Measurements from ENCODE around the gene SYT9.

The SYT9 gene

DNA sequence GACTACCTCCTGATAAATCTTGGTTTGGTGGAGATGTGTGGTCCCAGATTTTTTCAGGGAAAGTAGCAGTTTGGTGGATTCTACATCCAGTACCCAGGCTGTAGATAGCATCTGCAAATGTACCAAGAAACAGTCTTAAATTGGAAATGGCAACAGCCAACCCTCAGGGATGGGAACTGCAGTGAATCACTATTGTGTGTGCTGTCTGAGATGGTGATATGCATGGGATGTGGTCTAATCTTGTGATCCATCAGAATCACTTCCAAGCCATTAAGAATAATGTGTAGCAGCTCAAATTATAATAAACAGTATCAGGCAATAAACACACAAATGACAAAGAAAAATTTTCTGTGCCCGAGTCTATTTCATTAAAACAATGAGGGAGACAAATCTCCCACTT lies 237.0 kb downstream of the SYT9 start:
- no peak for DNase-seq (ENCODE audit: low read depth)
- no peak overlapping the region for H3K4me3 ChIP-seq (ENCODE audit: control insufficient read depth, low read depth, low read length)
- TF ChIP-seq, protein P1, sequence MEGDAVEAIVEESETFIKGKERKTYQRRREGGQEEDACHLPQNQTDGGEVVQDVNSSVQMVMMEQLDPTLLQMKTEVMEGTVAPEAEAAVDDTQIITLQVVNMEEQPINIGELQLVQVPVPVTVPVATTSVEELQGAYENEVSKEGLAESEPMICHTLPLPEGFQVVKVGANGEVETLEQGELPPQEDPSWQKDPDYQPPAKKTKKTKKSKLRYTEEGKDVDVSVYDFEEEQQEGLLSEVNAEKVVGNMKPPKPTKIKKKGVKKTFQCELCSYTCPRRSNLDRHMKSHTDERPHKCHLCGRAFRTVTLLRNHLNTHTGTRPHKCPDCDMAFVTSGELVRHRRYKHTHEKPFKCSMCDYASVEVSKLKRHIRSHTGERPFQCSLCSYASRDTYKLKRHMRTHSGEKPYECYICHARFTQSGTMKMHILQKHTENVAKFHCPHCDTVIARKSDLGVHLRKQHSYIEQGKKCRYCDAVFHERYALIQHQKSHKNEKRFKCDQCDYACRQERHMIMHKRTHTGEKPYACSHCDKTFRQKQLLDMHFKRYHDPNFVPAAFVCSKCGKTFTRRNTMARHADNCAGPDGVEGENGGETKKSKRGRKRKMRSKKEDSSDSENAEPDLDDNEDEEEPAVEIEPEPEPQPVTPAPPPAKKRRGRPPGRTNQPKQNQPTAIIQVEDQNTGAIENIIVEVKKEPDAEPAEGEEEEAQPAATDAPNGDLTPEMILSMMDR (conservative IDR thresholded peaks at IDR 0.05; ENCODE audit: control insufficient read depth, insufficient read depth, low read depth, low read length) = no peak

DNA sequence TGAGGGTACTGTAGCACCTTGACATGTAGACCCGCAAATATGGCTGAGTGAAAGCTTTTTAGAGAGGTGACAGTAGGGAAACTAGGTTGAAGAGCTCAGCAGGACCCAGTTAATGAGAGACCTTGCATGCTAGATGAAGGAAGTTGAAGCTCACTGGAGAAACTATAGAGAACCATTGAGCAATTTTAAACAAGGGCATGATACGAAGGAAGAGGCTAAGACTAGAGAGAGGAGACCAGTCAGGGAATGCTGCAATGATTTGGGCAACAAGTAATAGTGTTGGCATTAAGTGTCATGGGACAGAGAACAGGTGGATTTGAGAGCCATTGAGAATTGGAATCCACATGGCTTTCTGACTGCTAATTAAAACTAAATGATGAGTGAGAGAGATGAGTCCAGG lies 237.7 kb downstream of the SYT9 start:
- TF ChIP-seq, protein P1 (conservative IDR thresholded peaks at IDR 0.05; ENCODE audit: control insufficient read depth, insufficient read depth, low read depth, low read length) = no peak
- DNase-seq (ENCODE audit: low read depth) = no peak
- H3K4me3 ChIP-seq (ENCODE audit: control insufficient read depth, low read depth, low read length) = no peak overlapping the region

DNA sequence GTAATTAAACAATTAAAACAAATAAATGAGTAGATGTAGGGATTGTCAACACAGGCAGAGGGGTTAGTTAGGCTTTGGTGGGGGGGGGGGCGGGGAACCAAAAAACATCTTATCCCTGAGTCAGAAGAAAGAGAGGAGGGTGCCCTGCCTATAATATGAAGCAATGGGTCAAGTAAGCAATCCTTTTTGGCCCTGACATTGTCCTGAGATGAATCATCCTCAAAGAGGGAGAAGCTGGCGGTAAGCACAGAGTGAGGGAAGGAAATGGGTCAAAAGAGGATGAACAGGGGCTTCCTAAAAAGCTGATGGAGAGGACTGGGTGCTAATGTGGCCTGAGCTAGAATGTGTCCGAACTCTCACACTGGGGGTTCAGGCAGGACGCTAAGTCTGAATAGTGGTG lies 238.3 kb downstream of the SYT9 start:
- TF ChIP-seq, protein P1 (conservative IDR thresholded peaks at IDR 0.05; ENCODE audit: control insufficient read depth, insufficient read depth, low read depth, low read length) = no peak
- peak; percentile 80 for DNase-seq (ENCODE audit: low read depth)
- no peak overlapping the region for H3K4me3 ChIP-seq (ENCODE audit: control insufficient read depth, low read depth, low read length)

DNA sequence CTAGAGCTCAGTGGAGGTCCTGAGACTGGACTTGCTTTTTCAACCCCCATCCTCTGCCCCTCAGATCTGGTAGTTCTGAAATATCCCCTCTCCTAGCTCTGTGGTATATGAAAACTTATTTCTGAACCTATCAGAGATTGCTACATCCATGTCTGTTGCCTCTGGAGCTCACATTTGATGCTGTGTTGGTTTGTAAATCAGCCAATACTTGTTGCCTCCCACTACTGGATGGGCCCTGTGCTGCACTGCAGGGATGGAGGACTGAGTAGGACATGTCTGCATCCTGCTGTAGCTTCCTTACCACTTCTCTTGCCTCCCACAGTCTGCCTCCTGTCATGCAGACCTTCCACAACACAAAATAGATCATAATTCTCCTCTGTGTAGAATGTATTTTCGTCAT lies 238.8 kb downstream of the SYT9 start:
- peak; percentile 51 for DNase-seq (ENCODE audit: low read depth)
- no peak overlapping the region for H3K4me3 ChIP-seq (ENCODE audit: control insufficient read depth, low read depth, low read length)
- TF ChIP-seq, protein P1 (conservative IDR thresholded peaks at IDR 0.05; ENCODE audit: control insufficient read depth, insufficient read depth, low read depth, low read length) = no peak

DNA sequence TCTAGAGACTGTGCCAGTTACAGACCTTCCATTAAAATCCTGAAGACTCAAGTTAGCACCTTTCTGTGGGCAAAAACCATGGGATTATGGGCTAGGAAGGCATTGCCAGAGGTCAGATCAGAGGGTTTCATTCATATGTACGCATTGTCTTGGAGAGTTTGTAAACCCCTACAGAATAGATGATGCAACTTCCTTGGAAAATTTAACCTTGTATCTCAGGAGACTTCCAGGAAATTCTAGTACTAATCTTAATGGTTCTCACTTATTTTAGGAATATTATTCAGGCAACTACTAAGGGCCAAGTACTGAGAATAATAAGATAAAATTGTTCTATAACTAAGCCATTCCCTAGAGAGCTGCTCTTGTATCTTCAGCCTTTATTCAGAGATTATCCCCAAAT lies 240.5 kb downstream of the SYT9 start:
- TF ChIP-seq, protein P1 (conservative IDR thresholded peaks at IDR 0.05; ENCODE audit: control insufficient read depth, insufficient read depth, low read depth, low read length) = no peak
- no peak for DNase-seq (ENCODE audit: low read depth)
- H3K4me3 ChIP-seq (ENCODE audit: control insufficient read depth, low read depth, low read length) = no peak overlapping the region

DNA sequence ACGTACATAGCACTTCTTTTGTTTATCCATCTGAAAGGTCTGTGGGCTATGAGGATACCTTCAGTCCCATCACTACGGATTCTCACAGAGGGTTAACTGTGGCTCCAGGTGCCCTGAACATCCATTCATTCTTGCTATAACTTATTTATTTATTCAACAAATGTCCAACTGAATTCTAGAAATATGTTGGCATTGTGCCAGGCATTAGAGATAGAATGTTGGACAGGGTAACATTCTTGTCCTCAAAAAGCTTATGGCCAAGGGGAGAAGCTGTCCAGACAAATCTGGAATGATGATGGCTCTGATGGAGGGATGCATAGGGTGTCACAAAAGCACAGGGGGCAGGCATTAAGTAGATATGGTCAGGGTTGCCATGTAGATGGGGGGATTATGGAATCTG lies 242.0 kb downstream of the SYT9 start:
- DNase-seq (ENCODE audit: low read depth) = no peak
- no peak overlapping the region for H3K4me3 ChIP-seq (ENCODE audit: control insufficient read depth, low read depth, low read length)
- TF ChIP-seq, protein P1 (conservative IDR thresholded peaks at IDR 0.05; ENCODE audit: control insufficient read depth, insufficient read depth, low read depth, low read length) = no peak

DNA sequence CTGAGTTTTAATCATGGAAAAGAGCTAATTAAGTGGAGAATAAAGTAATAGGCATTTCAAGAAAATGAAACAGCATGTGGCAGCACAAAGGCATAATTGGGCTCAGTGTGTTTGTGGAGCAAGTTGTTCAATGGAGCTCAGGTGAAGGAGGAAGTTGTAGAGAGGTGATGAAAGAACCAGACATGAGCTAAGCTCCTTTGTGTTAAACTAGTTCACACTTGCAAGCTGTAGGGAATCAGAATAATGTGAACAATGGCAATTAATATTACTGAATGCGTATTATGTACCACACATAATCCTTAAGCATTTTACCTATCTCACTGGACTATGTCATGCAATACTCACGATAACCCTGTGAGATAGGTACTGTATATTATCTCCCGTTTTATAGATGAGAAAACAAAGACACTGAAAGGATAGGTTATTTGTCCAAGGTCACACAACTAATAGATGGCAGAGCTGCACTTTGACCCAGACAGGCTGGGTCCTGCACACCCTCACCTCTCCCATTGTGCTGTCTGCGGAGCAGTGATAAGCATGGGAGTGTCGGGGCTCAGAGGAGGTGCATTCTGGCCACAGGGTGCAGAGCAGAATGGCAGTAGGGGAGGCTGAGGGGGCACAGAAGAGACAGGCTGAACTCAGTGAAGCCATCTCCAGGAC lies 242.5 kb downstream of the SYT9 start:
- DNase-seq (ENCODE audit: low read depth) = no peak
- TF ChIP-seq, protein P1 (conservative IDR thresholded peaks at IDR 0.05; ENCODE audit: control insufficient read depth, insufficient read depth, low read depth, low read length) = no peak
- H3K4me3 ChIP-seq (ENCODE audit: control insufficient read depth, low read depth, low read length) = no peak overlapping the region

Data from fibroblast of mammary gland (primary cell).